ENCODE results near the gene FBXO47.

FBXO47 gene, protein sequence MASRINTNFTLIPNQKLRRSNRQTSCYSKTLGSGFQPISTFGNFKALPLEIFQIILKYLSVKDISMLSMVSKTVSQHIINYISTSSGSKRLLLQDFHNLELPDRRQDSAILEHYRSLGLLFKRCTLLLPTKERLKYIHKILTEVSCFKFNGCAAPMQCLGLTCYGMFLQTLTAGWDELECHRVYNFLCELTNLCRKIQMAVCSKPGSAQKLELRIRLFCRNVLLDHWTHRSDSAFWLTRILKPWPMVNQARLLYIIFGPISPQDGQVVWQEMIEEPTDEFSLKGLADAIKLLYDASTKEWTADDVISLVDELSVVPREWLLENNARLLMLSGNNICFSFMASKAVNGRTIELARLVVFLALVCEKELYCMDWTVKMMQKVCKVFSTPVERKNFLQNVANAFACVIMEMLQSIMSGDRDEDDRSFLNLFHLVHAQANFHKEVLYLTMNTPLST

DNA sequence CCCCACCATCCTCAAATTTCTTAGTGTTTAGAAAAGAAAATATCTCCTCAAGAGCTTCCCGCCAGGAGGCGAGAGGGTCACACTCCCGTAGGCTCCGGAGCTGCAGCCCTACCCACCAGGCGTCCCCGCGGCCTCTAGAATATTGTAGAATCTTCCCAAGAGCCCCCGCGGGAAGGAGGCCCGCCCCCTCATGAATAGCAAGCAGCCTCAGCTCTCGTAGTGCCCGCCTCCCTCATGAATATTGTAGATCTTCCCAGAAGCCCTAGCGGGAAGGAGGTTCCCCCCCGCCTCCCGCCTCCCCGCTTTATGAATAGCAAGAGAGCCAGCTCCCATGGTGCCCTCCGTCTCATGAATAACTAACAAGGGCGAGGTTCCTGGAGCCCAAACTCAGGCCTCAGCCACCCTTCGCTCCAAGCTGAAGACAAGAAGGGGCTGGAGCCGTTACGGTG, at the start of gene FBXO47:
Gene FBXO47, minus strand, starts transcription at position 114 of the 449 bp plus-strand sequence. CDS start 4,378 bp downstream, outside the sequence.
- DNase-seq (ENCODE audit: low read depth) = peak; percentile 87

DNA sequence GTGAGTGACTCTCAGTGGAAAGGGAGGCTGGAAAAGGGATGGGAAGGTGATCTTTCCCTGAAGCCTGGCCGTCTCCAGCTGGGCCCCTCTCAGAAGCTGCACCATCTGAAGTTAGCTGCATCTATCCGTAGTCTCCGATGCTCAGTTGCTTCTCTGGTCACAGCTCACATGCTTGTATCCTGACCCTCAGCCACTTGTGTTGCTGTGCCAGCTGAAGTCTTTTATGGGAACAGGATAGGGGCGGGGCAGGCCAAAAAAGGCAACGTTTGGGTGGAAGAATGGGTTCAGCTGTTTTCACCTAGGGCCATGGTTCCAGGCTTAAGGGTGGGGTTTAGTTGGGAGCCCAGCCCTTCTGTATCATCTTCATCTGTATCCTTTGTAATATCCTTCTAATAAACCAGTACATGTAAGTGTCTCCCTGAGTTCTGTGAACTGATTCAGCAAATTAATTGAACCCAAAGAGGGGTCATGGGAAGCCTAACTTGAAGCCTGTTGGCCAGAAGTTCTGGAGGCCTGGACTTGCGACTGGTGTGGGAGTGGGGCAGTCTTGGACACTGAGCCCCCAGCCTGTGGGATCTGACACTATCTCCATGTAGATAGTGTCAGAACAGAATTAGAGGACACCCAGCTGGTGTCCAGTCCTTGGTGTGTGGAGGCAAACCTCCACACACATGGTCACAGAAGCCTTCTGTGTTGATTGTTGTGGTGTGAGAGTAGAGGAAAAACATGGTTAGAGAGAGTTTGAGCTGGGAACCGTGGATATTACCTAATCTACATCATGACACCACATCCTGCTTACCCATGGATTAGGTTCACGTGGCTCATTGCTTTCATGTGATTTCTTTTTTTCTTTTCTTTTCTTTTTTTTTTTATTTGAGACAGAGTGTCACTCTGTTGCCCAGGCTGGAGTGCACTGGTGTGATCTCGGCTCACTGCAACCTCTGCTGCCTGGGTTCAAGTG, 49.3 kb upstream of the FBXO47 start:
- DNase-seq (ENCODE audit: low read depth) = peak; percentile 30

DNA sequence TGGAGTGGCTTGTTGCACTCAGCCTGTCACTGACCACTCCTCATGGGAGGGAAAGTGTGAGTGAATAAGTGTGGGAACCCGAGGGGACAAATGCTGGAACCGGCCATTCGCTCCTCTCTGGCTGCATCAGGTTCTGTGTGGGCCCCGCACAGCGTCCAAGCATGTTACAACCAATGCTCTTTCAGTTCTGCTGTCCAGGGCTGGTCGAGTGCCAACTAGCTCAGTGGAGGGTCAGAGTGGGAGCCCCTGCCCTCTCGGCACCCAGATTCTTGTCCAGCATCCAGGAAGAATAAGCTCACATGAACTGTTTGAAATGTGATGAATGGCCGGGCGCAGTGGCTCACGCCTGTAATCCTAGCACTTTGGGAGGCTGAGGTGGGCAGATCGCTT, 48.3 kb upstream of the FBXO47 start:
- no peak for DNase-seq (ENCODE audit: low read depth)

DNA sequence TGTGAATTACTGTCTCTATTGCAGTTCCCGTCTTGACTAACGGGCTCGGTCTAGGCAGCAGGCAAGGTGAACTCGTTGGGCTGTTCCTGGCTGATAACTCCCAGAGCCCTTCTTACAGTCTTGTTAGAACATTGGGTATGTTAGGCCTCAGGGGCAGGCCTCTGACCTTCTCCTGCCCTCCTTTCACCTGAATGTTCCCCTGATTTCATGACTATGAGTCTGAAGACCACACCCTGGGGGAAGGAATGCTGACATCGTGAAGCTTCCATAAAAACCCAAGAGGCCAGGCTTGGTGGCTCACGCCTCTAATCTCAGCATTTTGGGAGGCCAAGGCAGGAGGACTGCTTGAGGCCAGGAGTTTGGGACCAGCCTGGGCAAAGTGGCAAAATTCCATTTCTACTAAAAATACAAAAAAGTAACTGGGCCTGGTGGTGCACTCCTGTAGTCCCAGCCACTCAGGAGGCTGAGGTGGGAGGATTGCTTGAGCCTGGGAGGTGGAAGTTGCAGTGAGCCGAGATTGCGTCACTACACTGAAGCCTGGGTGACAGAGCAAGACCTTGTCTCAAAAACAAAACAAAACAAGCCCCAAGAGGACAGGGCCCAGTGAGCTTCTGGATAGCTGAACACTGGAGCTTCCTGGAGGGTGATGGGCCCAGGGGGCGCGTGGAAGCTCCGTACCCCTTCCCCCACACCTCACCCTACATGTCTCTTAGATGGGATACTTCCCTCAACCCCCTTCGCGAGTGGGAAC, 47.8 kb upstream of the FBXO47 start:
- no peak for DNase-seq (ENCODE audit: low read depth)

DNA sequence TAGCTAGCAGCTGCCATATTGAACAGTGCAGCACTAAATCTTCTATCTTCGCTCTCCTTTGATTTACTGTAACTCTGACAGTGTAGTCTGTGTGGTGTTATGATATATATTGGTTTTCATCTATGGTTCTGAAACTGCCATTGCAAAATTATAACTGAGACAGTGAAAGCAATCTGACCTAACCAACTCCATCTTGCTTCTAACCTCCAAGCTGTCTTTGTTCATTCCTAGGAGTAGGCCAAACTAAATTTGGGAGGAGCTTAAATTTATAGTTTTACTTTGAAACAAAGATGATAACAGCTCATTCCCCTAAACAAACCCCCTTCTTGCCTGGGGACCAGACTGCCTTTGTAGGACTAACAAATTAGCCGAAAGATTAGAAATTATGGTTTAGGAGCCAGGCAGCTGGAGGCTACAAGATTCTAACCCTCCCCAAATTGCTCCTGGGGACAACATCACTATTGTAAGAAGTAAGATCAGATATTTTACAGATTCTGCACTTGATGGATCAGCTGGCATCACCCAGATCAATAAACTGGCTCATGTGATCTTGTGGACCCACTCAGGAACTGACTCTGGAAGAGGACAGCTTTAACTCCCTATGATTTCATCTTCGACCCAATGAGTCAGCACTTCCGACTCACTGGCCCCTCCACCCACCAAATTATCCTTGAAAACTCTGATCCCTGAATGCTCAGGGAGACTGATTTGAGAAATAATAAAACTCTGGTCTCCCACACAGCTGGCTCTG, 47.0 kb upstream of the FBXO47 start:
- peak; percentile 73 for DNase-seq (ENCODE audit: low read depth)

DNA sequence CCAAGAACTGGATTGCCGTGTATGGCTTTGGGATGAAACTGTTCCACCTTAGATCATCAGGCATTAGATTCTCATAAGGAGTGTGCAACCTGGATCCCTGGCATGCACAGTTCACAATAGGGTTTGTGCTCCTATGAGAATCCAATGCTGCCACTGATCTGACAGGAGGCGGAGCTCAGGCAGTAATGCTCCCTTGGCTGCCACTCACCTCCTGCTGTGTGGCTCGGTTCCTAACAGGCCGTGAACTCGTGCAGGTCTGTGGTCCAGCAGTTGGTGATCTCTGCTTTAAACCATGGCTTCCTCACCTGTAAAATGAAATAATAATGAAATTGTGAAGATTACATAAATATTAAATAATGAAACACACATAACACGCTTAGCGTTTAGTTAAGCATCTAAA, 45.5 kb upstream of the FBXO47 start:
- DNase-seq (ENCODE audit: low read depth) = no peak

DNA sequence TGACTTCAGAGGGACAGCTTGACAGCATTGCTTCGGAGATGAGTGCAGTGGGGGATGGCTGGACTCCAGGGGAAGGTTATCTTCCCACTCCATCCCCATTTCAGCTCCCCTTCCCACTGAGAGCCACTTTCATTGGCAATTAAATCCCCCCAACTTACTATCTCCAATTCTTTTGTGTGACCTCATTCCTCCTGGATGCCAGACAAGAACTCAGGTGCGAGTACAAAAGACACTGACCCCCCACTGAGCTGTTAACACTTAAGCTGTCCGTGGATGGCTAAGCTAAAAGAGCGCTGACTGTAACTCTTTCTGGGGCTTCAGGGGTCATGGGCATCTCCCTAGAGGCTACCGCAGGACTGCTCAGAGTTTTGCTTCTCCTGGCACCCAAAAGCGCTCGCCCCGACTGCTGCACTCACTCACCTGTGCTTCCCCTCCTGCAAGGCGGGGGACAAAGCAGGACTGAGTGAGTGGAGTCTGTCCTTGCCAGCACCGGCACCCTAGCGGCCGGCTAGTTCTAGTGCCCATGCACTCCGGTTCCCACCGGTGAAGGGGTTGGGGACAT, 44.8 kb upstream of the FBXO47 start:
- no peak for DNase-seq (ENCODE audit: low read depth)

DNA sequence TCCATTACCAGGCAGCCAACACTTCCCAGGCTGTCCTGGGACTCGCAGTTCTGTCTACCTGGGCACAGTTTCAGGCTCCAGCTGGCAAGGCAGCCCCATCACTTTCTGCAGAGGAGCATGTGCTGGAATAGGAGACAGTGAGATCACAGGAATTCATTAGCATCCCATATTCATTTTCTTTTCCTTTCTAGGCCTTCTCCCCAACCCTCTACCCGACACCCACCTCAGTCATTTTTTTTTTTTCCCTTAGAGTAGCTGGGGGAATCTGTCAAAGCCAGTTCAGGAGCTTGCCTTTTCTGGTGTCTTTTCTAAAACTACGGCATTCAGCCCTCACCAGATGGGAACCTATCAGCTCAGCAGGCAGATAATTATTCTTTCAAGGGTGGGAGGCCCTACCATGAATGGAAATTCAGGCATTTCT, 42.4 kb upstream of the FBXO47 start:
- no peak for DNase-seq (ENCODE audit: low read depth)

DNA sequence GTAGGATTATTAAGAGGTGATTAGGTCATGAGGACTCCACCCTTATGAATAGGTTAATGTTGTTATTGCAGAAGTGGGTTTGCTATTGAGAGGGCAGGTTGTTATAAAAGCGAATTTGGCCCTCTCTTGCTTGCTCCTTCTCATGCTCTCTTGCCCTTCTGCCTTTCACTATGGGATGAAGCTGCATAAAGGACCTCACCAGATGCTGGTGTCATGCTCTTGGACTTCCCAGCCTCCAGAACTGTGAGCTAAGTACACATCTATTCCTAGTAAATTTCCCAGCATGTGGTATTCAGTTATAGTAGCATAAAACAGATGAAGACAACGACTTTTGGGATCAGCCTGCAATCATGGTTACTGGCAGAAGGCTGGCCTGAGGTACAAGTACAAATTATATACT, 41.4 kb upstream of the FBXO47 start:
- no peak for DNase-seq (ENCODE audit: low read depth)

DNA sequence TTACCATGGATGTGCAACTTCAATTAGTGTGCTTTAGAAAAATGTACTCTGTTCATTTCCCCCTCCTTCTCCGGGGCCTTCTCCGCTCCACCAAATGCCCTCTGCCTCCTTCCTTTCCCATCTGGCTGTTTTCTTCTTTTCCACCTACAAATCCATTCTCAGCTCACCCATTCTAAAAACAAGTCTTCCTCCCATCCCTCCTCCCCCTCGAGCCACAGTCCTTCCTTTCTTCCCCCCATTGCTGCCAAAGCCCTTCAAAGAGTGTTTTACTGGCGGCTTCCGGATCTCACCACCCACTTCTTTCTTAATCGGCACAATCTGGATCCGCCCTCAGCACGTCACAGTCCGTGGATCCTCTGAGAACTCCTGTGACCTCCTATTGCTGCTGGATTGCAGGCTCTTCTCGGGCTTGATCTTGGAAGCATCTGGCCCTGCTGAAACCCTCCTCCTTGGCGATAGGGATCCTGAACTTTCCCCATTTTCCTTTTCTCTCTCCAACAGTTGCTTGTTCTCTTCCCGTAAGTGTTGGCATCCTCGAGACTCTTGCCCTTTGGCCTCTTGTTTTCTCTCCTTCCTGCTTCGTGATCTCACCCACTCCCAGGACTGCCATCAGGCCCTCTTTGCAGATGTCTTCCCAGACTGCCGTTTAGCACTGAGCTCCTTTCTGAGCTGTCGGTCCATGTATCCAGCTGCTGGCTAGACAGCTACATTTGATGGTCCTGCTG, 36.0 kb upstream of the FBXO47 start:
- peak; percentile 92 for DNase-seq (ENCODE audit: low read depth)

DNA sequence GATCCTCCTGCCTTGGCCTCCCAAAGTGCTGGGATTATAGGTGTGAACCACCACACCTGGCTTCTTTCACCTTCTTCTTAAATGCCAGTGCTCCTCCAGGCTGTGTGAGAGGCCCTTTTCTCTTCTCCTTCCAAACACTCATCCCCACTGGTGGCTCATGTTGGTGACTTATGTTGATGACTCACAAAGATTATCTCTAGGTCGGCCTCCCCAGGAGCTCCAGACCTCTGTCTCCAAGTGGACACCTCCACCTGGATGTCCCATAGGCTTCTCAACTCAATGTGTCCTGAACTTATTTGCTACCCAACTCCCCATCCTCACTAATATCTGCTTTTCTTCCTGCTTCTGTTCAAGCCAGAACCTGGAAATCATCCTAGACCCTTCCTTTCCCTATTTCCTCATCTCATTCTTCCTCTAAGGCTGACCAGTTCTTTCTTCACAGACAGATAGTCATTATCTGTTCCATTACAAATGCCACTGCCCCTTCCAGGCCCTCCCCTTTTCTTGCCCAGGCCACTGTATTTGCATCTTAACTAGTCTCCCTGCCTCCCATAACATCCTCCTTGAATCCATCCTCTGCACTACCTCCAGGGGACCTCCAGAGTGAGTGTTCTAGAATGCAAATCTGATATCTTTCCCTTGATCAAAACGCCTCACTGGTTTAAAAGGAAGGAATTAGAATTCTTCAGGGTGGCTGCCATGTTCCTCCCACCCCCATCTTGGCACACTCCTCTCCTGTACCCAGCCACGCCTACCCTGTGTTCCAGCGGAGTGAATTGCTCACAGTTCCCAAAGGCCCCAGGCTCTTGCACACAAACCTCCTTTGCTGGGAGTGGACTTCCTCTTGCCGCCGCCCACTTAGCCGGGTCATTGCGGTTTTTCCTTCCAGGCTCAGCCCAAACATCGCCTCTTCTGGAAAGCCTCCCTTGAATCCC, 34.8 kb upstream of the FBXO47 start:
- DNase-seq (ENCODE audit: low read depth) = peak; percentile 97

DNA sequence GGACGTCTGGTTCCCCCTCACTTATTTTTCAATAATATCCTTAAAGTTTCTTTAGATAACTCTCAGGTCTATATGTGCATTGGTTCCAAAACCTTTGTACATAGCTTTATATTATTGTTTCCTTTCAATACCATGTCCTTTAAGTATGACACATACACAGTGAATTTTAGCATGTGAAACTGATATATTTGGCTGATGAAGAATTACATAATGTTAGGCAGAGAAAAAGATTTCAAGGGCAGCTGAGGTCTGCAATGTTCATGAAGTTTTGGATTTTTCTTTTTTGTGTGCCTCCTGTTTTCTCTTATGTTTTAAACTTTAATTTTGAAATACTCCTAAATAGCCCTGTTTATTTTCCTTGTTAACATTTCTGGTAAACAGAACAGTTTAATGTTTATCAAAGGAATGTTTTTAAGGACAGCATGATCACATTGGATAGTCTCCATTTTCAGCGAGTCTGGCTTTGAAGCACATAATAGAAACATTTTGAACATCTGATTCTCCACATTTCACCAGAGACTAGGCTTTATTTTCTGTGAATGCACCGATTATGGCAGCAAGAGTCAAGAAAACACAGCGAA, 32.9 kb upstream of the FBXO47 start:
- DNase-seq (ENCODE audit: low read depth) = no peak

DNA sequence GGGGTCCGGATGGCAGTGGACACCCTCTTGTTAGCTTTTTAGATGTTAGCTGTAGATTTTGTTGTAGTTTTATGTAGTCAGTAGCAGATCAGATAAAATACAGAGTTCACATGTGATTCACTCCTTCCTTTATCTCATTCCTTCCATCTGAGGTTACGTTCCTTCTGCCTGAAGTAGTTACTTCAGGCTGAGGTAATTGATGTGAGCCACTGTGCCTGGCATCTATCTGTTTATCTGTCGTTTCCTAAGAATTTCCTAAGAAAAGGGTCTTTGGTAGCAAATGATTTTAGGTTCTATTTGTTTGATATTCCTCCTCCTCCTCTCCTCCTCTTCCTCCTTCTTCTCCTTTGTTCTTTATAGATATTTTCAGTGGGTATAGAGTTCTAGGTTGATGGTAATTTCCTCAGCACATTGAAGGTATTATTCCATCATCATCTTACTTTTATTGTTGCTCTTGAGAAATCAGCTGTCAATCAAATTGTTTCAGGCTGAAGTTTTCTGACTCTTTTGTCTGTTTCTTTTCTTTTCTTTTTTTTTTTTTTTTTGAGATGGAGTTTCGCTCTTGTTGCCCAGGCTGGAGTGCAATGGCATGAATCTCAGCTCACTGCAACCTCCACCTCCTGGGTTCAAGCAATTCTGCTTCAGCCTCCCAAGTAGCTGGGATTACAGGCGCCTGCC, 29.6 kb upstream of the FBXO47 start:
- no peak for DNase-seq (ENCODE audit: low read depth)

DNA sequence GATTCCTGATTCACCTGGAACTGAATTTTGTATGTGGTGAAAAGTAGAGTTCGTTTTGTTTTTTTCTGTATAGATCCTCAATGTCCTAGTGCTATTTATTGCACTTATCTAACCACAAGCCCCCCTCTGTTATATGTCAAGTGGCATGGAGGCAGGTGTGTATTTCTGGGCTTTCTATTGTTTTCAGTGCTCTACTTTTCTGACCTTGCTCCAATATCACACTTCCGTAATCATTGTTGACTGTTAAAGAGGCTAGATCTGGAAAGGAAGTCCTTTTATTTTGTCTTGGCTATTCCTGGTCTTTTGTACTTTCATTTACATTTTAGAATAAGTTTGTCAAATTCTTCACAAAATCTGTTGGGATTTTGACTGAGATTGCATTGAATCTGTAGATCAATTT, 26.8 kb upstream of the FBXO47 start:
- no peak for DNase-seq (ENCODE audit: low read depth)

DNA sequence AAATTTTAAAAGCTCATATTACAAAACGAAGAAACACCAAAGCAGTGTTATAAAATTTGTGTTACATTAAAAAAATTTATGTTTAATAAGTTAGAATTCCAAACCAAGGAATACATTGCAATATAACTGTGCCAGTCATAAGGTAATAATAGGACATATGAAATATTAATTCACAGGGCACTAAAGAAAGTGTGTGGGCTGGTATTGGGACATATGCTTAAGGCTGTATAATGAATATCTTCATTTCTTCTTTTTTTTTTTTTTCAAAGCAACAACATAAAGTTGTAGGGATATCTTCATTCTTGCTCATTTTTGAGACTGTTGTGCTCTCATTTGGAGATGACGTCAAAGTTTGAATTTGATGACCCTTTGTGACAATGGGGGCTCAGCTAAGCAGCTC, 17.5 kb upstream of the FBXO47 start:
- DNase-seq (ENCODE audit: low read depth) = no peak

DNA sequence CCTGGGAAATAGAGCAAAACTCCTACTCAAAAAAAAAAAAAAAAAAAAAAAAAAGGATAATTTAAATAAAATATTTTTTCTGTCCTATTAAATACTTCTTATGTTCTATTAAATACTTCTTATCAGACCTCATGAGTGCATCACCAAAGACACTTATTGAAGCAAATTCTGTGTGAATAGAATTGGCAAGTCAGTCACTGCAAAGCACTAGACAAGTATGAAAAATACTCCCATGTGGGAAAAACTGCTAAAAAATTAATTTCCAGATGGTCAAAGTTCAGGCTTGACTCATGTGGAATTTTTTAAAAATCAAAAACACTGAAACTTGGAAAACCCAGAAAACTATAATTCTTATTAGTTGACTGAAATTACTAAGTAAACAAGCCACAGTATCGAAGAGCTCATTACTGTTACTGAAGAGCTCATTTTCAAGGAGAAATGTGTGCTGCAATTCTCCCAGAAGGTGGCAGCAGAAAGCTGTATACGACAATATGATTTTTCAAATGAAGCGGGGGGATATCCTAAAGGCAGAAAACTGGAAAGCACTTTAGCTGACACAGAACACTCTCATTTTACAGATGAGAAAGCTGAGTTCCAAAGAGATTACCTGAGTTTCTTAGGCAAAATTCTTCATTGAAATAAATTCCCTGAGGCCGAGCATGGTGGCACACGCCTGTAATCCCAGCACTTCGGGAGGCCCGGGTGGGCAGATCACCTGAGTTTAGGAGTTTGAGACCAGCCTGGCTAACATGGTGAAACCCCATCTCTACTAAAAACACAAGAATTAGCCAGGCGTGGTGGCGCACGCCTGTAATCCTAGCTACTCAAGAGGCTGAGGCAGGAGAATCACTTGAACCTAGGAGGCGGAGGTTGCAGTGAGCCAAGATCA, 15.9 kb upstream of the FBXO47 start:
- DNase-seq (ENCODE audit: low read depth) = peak; percentile 67

DNA sequence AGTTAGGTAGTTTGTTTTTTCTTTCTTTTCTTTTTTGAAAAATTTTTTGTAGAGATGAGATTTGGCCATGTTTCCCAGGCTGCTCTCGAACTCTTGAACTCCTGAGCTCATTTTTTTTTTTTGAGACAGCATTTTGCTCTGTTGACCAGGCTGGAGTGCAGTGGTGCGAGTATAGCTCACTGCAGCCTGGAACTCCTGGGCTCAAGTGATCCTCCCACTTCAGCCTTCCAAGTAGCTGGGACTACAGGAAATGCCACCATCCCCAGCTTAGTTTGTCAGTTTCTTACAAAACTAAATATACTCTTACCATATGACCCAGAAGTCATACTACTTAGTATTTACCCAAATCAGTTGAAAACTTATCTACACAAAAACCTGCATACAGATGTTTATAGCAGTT, 14.4 kb upstream of the FBXO47 start:
- no peak for DNase-seq (ENCODE audit: low read depth)
